ENCODE results near the gene PACSIN1.

- TF ChIP-seq CTCF (IDR thresholded peaks at IDR 0.05) = no peak
- TF ChIP-seq POLR2A (IDR thresholded peaks at IDR 0.05) = no peak
Measured at GRCh38 chr6:34474754-34475153, 8.9 kb downstream of the PACSIN1 start.

All from stomach (tissue), 4 donors.